H9 (cell line): ENCODE results near the gene ELOVL6. TPM values are rescaled to one million over a fixed set of nuclear protein-coding genes. Genes with fewer than 3 reads are reported as not detected.

Experiments
- DNase-seq: peaks from one replicate; pipeline ENCODE4 v3.0.0-alpha.2; 2017
- H2AFZ ChIP-seq: one replicate; pipeline ENCODE4 v1.6.1; 2013; ENCODE audit warnings: mild to moderate bottlenecking, low read length, control low read depth, moderate library complexity
- H2AK5ac ChIP-seq: 2 replicates; pipeline ENCODE4 v1.6.1; 2013; ENCODE audit warnings: low read length, control low read depth, mixed read lengths; ENCODE audit not compliant: insufficient read length
- H2BK120ac ChIP-seq: one replicate; pipeline ENCODE4 v1.6.1; 2013; ENCODE audit warnings: low read depth, mild to moderate bottlenecking, low read length, control low read depth, inconsistent platforms; ENCODE audit not compliant: poor library complexity, severe bottlenecking
- H2BK12ac ChIP-seq: 2 replicates; pipeline ENCODE4 v1.6.1; 2013; ENCODE audit warnings: low read length, control low read depth, mixed read lengths, low read depth; ENCODE audit not compliant: insufficient read length
- H2BK15ac ChIP-seq: 2 replicates; pipeline ENCODE4 v1.6.1; 2013; ENCODE audit warnings: low read depth, low read length, control low read depth
- H2BK20ac ChIP-seq: one replicate; pipeline ENCODE4 v1.6.1; 2013; ENCODE audit warnings: low read depth, mild to moderate bottlenecking, low read length, control low read depth, inconsistent platforms; ENCODE audit not compliant: poor library complexity, severe bottlenecking
- H2BK5ac ChIP-seq: 2 replicates; pipeline ENCODE4 v1.6.1; 2013; ENCODE audit warnings: low read length, control low read depth, mixed read lengths; ENCODE audit not compliant: insufficient read length
- H3K14ac ChIP-seq: 2 replicates; pipeline ENCODE4 v1.6.1; 2013; ENCODE audit warnings: low read length, control low read depth; ENCODE audit not compliant: insufficient read depth
- H3K18ac ChIP-seq: 2 replicates; pipeline ENCODE4 v1.6.1; 2013; ENCODE audit warnings: low read depth, mild to moderate bottlenecking, mixed read lengths, low read length, control low read depth; ENCODE audit not compliant: insufficient read length
- H3K23ac ChIP-seq: 2 replicates; pipeline ENCODE4 v1.6.1; 2013; ENCODE audit warnings: low read length, control low read depth, mixed read lengths, low read depth; ENCODE audit not compliant: insufficient read length
- H3K23me2 ChIP-seq: 2 replicates; pipeline ENCODE4 v1.6.1; 2013; ENCODE audit warnings: low read depth, mild to moderate bottlenecking, mixed read lengths, low read length, control low read depth; ENCODE audit not compliant: insufficient read length, poor library complexity, severe bottlenecking
- H3K27ac ChIP-seq: 2 replicates; pipeline ENCODE4 v1.5.1; 2013; ENCODE audit warnings: low read length, control low read depth, mixed read lengths, low read depth; ENCODE audit not compliant: insufficient read length
- H3K27me3 ChIP-seq: 2 replicates; pipeline ENCODE4 v1.6.1; 2013; ENCODE audit warnings: low read length, control low read depth, inconsistent platforms; ENCODE audit not compliant: insufficient read depth
- H3K4ac ChIP-seq: 2 replicates; pipeline ENCODE4 v1.6.1; 2013; ENCODE audit warnings: low read depth, mild to moderate bottlenecking, control low read depth, inconsistent platforms, low read length, moderate library complexity
- H3K4me1 ChIP-seq: 2 replicates; pipeline ENCODE4 v1.6.1; 2013; ENCODE audit warnings: low read length, control low read depth, inconsistent platforms; ENCODE audit not compliant: insufficient read depth
- H3K4me2 ChIP-seq: 2 replicates; pipeline ENCODE4 v1.6.1; 2013; ENCODE audit warnings: low read length, control low read depth, mixed read lengths; ENCODE audit not compliant: insufficient read length, insufficient read depth
- H3K56ac ChIP-seq: 2 replicates; pipeline ENCODE4 v1.6.1; 2013; ENCODE audit warnings: low read depth, mild to moderate bottlenecking, mixed read lengths, low read length, control low read depth; ENCODE audit not compliant: insufficient read length
- H3K79me1 ChIP-seq: 2 replicates; pipeline ENCODE4 v1.6.1; 2013; ENCODE audit warnings: low read depth, mild to moderate bottlenecking, moderate library complexity, low read length, control low read depth, inconsistent platforms; ENCODE audit not compliant: insufficient read depth, poor library complexity, severe bottlenecking
- H3K79me2 ChIP-seq: 2 replicates; pipeline ENCODE4 v1.6.1; 2013; ENCODE audit warnings: low read length, control low read depth, inconsistent platforms; ENCODE audit not compliant: insufficient read depth
- H3K9ac ChIP-seq: 2 replicates; pipeline ENCODE4 v1.6.1; 2013; ENCODE audit warnings: low read length, control low read depth, mixed read lengths; ENCODE audit not compliant: insufficient read length; ENCODE audit errors: extremely low read depth
- H3K9me3 ChIP-seq: one replicate; pipeline ENCODE4 v1.6.1; 2013; ENCODE audit warnings: low read depth, low read length, inconsistent platforms; ENCODE audit not compliant: control insufficient read depth
- H3T11ph ChIP-seq: one replicate; pipeline ENCODE4 v1.6.1; 2013; ENCODE audit warnings: mild to moderate bottlenecking, low read length, control low read depth, inconsistent platforms
- H4K20me1 ChIP-seq: one replicate; pipeline ENCODE4 v1.6.1; 2013; ENCODE audit not compliant: control insufficient read depth, insufficient read length, insufficient read depth
- H4K5ac ChIP-seq: 2 replicates; pipeline ENCODE4 v1.6.1; 2013; ENCODE audit warnings: low read depth, mild to moderate bottlenecking, mixed read lengths, low read length, control low read depth; ENCODE audit not compliant: insufficient read length
- H4K8ac ChIP-seq: replicated peaks from 2 replicates; pipeline ENCODE4 v1.6.1; 2013; ENCODE audit warnings: low read length, control low read depth, mixed read lengths, low read depth; ENCODE audit not compliant: insufficient read length
- H4K91ac ChIP-seq: 2 replicates; pipeline ENCODE4 v1.6.1; 2013; ENCODE audit warnings: low read depth, mild to moderate bottlenecking, moderate library complexity, mixed read lengths, low read length, control low read depth; ENCODE audit not compliant: insufficient read length
- H3K27ac Mint-ChIP-seq, 3 experiments: 2 replicates in 2 of 3; 3 replicates in 1 of 3; pipeline ENCODE4 v1.8.0; 2020 to 2021; ENCODE audit warnings: mixed read lengths in 3 of 3, mild to moderate bottlenecking in 1 of 3, moderate library complexity in 1 of 3
- H3K27me3 Mint-ChIP-seq: 2 replicates; pipeline ENCODE4 v1.8.0; 2021; ENCODE audit warnings: low read depth, mild to moderate bottlenecking, moderate library complexity, mixed read lengths
- H3K36me3 Mint-ChIP-seq, 3 experiments: 2 replicates in 2 of 3; 3 replicates in 1 of 3; pipeline ENCODE4 v1.8.0; 2020 to 2021; ENCODE audit warnings: low read depth in 3 of 3, mixed read lengths in 3 of 3; ENCODE audit not compliant: insufficient read depth in 1 of 3
- H3K4me1 Mint-ChIP-seq, 2 experiments: 2 replicates each; pipeline ENCODE4 v1.8.0; 2020; ENCODE audit warnings: mixed read lengths in 2 of 2
- H3K4me3 Mint-ChIP-seq, 2 experiments: 2 replicates in 1 of 2; 3 replicates in 1 of 2; pipeline ENCODE4 v1.8.0; 2020 to 2021; ENCODE audit warnings: mild to moderate bottlenecking in 2 of 2, mixed read lengths in 2 of 2, moderate library complexity in 1 of 2
- H3K9me3 Mint-ChIP-seq, 2 experiments: 2 replicates in 1 of 2; 3 replicates in 1 of 2; pipeline ENCODE4 v1.8.0; 2020; ENCODE audit warnings: mild to moderate bottlenecking in 2 of 2, mixed read lengths in 2 of 2, moderate library complexity in 1 of 2
- CTCF ChIP-seq: fragments of 200-600 bp; sonication (generic); conservative IDR thresholded peaks from 3 replicates; pipeline ENCODE4 v1.8.0; 2021; ENCODE audit warnings: antibody characterized with exemption, mild to moderate bottlenecking
- WGBS: extraction: QIAGEN DNeasy Blood & Tissue Kit; methylation state at CpG from one replicate; pipeline ENCODE4 v1.1.7; 2013; ENCODE audit warnings: missing lambda C conversion rate, low lambda C conversion rate, mixed read lengths; ENCODE audit not compliant: insufficient read length; ENCODE audit errors: extremely low coverage; 5-methylcytosine and 5-hydroxymethylcytosine counted together
- total RNA-seq: library from RNA; stranded (reverse); gene quantifications from 2 replicates; pipeline ENCODE4 v1.2.1, GENCODE V29; 2021

Gene ELOVL6
- total RNA-seq, 1 experiment from 2014 or later = 64.6 TPM

- H3K56ac ChIP-seq = no peak overlapping the region
- H3K9me3 ChIP-seq = no peaks in the 10 kb centered on the region
- H2BK15ac ChIP-seq = no peak overlapping the region
- H4K20me1 ChIP-seq = no peaks in the 10 kb centered on the region
- WGBS = no CpG with 5 or more reads among the region's 1 CpG
- TF ChIP-seq CTCF = no peak
- no peak overlapping the region for H3T11ph ChIP-seq
- peaks cover 0 to 2% of the 10 kb centered on the region in 2 experiments; a peak in 2 of 4 replicates for H3K4me1 Mint-ChIP-seq
- H3K4me3 Mint-ChIP-seq = no peak overlapping the region
- H2BK12ac ChIP-seq = no peak overlapping the region
- H3K27me3 Mint-ChIP-seq = no peaks in the 10 kb centered on the region
- H3K4ac ChIP-seq = no peak overlapping the region
- no peak overlapping the region for H2AK5ac ChIP-seq
- no peak for DNase-seq
- H3K79me1 ChIP-seq = peaks cover 3% of the 10 kb centered on the region
- no peaks in the 10 kb centered on the region for H3K27me3 ChIP-seq
- H3K36me3 Mint-ChIP-seq = peaks cover 0 to 3% (median 3%) of the 10 kb centered on the region in 3 experiments; a peak in 3 of 7 replicates
- no peak overlapping the region for H2AFZ ChIP-seq
- no peak overlapping the region for H4K5ac ChIP-seq
- H4K8ac ChIP-seq = no peak overlapping the region
- no peak overlapping the region for H3K14ac ChIP-seq
- H2BK120ac ChIP-seq = no peak overlapping the region
- H3K27ac Mint-ChIP-seq = no peak overlapping the region
- H3K9me3 Mint-ChIP-seq = no peaks in the 10 kb centered on the region
- H3K23ac ChIP-seq = no peak overlapping the region
- no peak overlapping the region for H3K18ac ChIP-seq
- H2BK5ac ChIP-seq = no peak overlapping the region
- no peaks in the 10 kb centered on the region for H3K23me2 ChIP-seq
- H3K9ac ChIP-seq = no peak overlapping the region
- H3K4me1 ChIP-seq = no peaks in the 10 kb centered on the region
- peaks cover 7% of the 10 kb centered on the region; the same call in 1 of the 2 replicates for H3K79me2 ChIP-seq
- no peak overlapping the region for H2BK20ac ChIP-seq
- no peak overlapping the region for H4K91ac ChIP-seq
- no peak overlapping the region for H3K27ac ChIP-seq
- no peak overlapping the region for H3K4me2 ChIP-seq
Measured at GRCh38 chr4:110154582-110154981, 43.8 kb downstream of the ELOVL6 start.
